GM18502 (cell line): ENCODE measurements around the gene ACO2.
"Not testable (repeated sequence)": the region's sequence is repeated elsewhere in the genome, so short reads cannot be mapped to it uniquely, and the experiment has no call there.

Experiments used
- ATAC-seq: cut with Tn5 transposase; IDR thresholded peaks from one replicate; pipeline ENCODE4 v1.9.1; 2021; ENCODE audit warnings: mild to moderate bottlenecking; ENCODE audit not compliant: unreplicated experiment, poor library complexity

ACO2 gene

DNA sequence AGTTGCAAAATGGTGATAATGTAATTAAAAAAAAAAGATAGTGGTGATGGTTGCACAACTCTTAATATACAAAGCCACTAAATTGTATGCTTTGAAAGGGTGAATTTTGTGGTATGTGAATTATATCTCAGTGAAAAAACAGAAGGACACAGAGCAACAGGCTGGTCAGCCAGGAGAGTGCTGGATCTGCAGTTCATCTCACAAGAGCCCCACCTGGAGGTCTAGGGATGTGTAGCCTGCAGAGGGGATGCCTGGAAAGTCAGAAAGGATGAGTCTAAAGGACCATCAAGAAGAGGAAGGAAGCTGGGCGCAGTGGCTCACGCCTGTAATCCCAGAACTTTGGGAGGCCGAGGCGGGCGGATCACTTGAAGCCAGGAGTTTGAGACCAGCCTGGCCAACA is 66.3 kb downstream of the ACO2 start:
- no peak for ATAC-seq

DNA sequence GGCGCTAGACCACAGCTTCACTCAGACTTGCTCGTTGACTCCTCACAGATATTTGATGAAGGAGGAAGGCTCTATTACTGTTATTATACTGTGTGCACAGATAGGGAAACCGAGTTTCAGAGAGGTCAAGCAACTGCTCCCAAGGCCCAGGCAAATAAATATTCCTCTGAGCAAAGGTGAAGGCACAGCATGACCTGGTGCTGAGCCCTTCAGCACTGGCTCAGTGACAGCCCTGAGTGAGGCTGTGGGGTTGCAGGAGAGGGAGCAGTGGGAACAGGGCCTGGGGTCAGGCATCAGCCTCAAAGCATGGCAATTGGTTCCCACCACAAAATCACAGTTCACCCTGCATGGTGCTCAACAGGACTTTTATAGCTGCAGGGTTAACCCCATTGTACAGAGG is 68.3 kb downstream of the ACO2 start:
- no peak for ATAC-seq

DNA sequence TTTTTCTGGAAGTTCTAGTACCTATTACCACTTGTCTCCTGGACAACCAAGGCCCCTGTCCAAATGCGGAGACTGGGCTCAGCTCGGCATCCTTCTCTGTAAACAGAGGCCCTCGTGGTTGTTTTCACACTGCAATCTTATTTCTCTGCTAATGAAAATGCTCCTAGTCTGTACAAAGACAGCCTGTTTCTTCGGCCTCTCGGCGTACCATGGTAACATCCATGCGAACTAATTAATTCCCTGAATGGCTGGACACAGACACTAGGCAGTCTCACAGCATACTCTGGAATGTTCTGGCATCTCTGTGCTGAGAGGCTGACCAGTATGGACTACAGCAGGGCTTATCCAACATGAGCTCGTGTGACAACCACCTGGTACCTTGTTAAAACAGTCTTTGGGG is 69.7 kb downstream of the ACO2 start:
- ATAC-seq, result no peak

DNA sequence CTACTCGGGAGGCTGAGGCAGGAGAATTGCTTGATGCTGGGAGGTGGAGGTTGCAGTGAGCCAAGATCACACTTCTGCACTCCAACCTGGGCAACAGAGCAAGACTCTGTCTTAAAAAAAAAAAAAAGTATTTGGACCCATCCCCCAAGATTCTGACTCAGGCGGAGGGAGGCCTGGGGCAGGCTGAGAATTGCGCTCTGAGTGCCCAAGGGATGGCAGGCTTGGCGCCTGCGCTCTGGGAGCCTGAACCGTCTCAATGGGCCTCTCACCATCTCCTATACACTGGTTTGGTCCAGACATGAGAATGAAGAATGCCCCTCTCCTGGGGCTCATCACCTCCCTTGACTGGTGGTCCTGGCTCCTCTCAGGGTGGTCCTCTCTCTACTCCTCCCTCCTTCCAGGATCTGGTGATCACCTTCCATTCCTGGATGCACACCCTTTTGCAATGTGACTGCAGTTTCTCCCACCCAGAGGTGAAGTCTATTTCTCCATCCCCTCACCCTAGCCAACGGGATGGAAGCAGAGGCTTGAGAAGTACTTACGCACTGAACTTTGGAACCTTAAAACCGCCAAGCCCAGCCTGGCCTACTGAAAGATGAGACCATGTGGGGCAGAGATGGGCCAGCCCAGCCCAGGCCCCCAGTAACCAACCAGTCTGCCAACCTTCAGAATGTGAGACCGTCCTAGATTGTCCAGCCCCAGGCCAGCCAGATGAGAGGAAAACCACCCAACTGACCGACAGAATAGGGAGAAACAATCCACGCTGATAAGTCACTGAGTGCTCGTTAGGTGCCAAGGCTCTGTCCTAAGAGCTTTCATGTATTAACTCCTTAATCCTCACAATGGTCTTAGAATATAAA is 70.5 kb downstream of the ACO2 start:
- no peak for ATAC-seq

DNA sequence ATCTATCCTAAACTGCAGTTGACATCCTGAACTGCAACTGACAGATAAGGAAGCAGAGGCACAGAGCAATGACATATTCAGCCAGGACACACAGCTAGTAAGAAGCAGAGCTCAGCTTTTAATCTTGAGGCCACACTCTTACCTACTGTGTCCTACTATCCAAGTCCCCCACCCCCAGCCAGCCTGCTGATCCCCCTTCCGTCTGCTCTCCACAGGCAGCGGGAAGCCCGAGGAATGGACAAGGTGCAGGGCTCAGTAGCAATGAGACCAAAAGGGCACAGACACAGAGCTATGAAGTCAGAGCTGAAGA is 71.0 kb downstream of the ACO2 start:
- ATAC-seq, result no peak

DNA sequence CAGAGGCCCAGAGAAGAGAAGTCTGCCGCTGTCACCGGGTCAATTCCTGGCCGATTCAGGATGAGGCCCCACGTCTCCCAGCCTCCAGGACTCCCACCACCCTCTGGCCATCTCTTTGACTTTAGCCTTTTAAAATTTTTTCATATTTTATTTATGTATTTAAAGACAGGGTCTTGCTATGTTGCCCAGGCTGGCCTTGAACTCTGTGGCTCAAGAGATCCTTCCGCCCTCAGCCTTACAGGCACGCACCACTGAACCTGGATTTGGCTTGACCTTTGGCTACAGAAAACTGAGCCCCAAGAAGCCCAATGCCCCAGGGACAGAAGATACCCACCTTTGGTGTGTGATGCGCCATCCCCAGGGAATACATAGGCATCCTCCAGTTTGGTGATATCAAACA is 71.4 kb downstream of the ACO2 start:
- no peak for ATAC-seq

DNA sequence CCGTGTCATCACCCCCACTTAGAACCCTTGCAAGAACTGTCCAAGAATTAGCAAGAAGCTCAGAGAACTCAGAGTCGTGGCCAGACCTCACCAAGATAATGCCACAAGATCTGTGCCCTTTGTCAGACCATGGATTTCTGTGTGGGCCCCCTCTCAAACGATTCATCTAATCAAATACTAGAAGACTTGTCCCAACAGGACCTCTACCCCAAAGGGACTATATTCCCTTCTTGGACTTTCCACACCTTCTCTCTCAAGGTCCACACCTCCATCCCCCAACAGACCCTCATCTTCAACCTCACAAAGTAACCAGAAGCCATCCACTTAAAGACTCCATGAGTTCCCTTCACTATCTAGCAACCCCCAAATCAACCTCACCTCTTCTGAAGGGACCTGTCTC is 72.6 kb downstream of the ACO2 start:
- no peak for ATAC-seq

DNA sequence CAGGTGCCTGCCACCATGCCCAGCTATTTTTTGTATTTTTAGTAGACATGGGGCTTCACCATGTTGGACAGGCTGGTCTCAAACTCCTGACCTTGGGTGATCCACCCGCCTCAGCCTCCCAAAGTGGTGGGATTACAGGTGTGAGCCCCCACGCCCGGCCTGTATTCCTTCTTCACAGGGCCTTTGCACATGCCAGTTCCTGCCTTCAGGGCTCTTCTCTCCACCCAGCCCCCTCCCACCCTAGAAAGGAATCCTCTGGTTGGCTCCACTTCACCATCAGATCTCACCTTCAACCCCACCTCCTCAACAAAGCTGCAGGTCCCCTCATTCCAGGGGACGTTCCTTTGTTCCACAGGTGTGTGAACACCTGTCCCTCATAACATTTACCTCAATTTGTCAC is 73.3 kb downstream of the ACO2 start:
- no peak for ATAC-seq

DNA sequence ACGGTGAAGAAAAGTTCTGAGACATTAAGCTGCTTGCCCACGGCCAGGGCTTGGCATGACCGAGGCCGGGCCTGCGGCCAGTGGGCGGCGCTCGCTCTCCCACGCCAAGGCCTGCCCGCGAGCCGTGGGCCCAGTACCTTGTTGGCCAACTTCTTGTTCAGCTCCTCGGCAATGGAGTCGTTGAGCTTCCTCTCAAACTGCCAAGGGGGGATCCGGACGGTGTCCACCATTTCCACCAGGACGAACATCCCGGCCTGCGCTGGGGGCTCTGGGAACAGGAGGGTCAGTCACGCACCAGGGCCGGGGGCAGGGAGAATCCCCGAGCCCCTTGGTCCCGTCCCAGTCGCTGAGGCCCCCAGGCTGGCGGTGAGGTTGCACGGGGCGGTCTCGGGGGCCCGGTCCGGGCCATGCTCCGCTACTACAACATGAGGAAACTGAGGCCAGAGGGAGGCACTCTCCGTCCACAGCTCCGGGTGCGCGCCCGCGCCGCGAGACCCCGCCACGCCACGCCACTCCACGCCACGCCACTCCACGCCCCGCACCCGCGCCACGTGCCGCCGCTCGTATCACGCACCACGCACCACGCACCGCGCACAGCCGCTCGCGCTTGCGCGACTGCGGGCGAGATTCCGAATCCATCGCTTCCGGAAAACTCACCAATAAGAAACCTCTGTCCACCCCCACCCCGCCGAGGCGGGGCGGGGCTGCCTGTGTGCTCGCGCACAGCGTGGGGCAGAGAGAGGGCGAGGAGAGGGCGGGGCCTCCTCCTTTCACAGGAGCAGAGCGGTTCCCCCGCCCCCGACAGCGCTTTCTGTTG is 75.1 kb downstream of the ACO2 start, which contains the start of gene POLR3H:
TSS of gene POLR3H (minus strand) at position 617 of the 817 bp plus-strand sequence. CDS start at position 248, 369 bp downstream.
- ATAC-seq, result peak; percentile 93

DNA sequence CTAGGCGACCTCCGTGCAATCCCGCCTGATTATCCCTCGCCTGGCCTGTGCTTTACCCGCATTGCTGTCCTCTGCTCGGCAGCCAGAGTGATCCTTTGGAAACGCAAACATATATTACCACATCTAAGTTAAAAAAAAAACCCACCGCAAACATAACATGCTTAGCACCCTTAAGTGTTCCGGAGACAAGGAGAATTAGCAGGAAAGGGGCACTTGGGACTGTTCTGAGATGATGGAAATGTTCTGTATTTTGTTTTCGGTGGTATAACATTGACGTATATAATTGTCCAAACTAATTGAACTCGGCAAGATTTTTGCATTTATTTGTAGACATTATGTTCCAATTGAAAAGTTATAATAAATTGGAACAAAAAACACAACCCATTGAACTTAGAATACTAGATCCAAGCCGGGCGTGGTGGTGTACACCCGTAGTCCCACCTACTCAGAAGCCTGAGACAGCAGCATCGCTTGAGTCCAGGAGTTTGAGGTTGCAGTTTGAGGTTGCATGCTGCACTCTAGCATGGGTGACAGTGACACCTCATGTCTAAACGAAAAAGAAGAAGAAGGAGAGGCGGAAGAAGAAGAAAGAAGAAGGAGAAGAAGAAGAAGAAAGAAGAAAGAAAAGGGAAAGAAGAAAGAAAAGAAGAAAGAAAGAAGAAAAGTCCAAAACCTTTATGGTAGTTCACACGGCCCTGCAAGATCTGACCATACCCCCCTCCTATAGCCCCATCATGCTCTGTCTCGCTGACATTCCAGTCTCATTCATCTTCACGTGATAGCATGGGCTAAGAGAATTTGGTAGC is 76.0 kb downstream of the ACO2 start:
- ATAC-seq, result no peak

DNA sequence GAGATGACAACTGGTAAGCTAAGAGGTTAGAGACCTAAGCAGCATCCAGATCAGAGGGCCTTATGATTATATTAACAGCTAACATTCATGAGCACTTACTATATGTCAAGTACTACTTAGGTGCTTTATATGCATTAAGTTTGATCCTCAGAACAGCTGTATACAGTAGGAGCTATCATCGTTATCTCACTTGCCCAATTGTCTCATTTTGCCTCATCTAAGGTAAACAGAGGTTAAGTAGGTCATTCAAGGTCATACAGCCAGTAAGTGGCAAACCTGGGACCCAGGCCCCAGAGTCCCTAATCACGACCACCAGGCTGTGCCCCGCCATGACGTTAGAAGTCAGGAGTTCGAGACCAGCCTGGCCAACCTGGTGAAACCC is 79.9 kb downstream of the ACO2 start:
- ATAC-seq, result no peak

DNA sequence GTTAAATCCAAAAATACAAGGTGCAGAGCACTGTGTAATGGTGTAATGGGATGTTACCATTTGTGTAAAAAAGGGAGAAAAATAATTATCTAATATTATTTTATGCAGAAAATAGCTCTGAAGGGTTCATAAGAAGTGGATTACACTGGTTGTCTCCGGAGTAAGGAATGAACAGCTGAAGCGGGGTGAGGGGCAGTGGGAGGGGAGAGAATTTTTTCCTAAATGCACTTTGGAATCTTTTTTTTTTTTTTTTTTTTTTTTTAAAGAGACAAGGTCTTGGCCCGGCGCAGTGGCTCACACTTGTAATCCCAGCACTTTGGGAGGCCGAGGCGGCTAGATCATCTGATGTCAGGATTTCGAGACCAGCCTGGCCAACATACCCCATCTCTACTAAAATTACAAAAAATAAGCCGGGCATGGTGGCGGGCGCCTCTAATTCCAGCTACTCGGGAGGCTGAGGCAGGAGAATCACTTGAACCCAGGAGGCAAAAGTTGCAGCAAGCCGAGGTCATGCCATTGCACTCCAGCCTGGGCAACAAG is 82.1 kb downstream of the ACO2 start:
- no peak for ATAC-seq

DNA sequence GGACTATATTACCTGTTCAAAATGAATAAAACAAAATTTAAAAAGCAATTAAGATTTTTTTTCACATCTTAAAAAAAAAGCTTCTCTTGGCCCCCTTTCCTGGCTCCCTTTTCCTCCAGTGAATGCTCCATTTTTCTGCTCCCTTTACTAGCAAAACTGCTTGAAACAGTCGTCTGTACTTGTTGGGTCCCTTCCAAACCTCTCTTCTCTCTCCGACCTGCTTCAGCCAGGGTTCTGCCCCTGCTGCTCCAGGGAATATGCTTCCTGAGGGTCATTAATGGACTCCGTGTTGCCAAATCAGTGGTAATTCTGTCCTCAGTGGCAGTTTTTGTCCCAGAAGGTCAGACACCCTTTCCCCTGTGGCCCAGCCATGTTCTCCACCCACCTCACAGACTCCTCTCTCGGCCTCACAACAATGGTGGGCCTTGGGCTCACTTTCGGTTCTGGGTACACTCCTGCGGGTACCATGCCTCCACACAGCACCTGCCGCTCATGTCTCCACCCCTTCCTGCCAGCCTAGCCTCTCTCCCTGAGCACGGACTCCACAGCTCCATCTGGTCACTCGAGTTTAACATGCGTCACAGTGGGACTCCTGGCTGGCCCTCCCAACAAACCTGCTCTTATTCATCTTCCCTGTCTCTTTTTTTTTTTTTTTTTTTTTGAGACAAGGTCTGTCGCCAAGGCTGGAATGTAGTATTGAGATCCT is 83.1 kb downstream of the ACO2 start:
- no peak for ATAC-seq

DNA sequence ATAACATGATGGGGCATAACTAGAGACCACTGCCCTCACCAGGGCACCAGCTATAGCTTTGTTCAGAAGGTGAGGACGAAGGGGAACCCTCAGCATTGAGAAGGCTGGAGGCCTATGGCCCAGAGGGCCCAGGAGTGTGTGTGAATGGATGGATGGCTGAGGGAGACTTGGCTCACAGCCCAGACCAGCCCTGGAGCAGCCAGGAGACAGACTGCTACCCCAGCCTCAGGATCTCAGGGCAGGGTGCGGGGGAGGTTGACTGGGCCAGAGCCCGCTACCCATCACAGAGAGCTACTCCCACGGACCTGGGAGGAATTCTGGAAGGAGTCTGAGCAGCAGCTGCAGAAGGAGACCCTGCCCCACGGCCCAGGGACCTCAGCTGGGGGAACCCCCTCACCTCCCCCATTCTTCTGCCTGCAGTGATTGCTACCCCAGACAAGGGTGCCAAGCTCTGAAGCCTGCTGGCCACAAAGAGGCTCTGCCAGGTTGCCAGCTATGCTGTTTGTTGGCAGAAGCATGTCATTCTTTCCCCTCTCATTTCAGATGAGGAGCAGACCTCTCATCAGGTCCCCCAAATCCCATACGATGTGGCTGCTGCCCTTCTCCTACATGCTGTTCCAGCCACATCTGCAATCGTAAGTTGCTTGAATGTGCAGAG is 86.5 kb downstream of the ACO2 start:
- no peak for ATAC-seq

DNA sequence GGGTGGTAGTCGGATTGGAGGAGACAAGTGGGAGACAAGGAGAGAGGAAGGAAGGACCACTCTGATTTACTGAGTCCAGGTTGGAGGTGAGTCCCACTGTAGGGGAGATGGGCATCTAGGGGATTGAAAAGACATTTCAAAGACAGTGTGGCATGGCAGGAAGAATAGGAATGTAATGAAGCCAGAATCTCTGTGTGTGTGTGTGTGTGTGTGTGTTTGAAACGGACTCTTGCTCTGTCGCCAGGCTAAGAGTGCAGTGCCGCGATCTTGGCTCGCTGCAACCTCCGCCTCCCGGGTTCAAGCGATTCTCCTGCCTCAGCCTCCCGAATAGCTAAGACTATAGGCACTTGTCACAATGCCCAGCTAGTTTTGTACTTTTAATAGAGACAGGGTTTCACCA is 87.6 kb downstream of the ACO2 start:
- no peak for ATAC-seq

DNA sequence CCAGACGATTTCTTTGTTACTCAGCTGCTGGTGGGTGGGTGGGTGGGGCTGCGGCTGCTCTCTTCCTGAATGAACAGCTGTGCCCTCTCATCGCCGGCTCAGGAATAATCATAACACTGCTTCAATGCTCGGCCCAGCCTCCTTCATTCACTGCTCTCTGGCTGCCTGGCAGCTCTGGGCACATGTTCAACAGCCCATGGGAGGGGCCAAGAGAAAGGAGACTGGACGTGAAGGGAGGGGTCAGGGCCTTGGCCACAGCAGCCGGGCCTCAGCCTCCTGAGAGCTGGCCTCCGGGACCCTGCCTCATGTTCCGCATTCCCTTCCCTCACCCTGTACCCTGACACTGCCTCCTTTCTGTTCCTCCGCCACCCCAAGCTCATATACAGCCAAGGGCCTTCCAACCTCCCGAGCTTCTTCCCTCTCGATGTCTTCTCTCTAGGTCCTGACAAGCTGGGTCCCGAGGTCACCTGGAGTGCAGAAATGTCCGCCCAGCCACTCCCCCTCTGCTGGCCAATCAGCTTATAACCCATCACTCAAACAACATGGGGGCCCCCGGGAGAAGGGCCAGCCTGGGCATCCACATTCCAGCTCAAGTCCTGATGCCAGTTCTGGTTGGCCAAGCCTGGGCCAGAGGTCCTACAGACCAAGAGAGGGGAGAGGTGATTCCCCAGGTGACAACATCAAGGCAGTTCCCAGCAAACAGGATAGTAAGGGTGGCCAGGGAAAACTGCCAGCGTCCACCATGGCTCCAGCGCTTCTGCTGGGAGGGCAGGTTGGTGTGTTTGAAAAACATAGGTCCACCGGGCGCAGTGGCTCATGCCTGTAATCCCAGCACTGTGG is 88.7 kb downstream of the ACO2 start:
- ATAC-seq, result no peak

DNA sequence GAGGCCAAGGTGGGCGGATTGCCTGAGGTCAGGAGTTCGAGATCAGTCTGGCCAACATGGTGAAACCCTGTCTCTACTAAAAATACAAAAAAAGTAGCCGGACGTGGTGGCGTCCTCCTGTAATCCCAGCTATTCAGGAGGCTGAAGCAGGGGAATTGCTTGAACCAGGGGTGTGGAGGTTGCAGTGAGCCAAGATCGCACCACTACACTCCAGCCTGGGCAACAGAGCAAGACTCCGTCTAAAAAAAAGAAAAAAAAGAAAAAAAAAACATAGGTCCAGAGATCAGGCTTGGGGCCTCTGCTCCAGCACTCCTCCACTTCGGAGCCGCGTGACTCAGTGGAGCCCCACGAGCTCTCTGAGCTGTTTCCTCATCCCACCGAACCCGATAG is 89.3 kb downstream of the ACO2 start:
- not testable (repeated sequence) for ATAC-seq

DNA sequence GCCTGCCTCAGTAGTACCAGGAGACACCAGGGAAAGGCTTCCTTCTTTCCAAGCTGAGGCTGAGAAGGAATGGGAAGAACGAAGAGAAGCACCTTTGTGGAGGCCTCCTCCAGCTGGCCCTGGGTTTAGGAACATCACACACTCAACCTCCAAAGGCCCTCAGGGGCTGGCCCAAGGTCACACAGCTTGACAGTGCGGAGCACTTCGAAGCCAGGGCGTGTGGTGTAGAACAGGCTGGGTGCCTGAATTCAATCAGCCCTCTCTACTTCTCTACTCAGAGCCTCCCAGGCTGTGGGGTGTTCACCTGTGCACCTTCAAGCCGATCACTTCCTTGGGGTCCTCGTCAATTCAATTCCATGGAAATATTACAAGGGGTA is 91.2 kb downstream of the ACO2 start:
- ATAC-seq, result no peak

DNA sequence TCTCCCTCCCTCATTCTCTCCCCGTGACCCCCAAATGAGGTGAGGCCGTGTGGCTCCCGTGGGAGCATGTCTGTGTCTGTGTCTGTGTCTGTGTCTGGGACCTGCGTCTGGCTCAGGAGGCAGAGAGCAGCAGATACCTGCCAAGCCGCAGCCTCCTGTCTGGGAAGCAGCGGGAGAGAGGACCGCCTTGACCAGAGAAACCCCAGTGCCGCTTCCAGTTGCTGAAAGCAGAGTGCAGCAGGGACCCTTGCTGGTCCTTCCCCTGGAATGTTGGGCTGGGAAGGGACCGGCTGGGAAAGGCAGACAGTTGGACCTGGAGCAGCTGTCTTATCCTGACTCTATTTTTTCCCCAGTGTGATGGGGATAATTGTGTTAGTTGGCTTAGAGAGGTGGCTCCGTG is 92.4 kb downstream of the ACO2 start:
- no peak for ATAC-seq
